HEK293 (cell line): ENCODE measurements around the gene MBD6.

Experiments used
- EGR2 ChIP-seq: fragments of 450-650 bp; formaldehyde crosslinking; IDR thresholded peaks from 2 replicates; pipeline ENCODE4 v1.5.1; 2016; ENCODE audit warnings: low read depth, missing biosample characterization, missing genetic modification characterization
- GLI2 ChIP-seq: fragments of 450-650 bp; formaldehyde crosslinking; IDR thresholded peaks from 2 replicates; pipeline ENCODE4; 2017; ENCODE audit warnings: missing biosample characterization, missing genetic modification characterization, low read depth, borderline replicate concordance
- IKZF3 ChIP-seq: fragments of 450-650 bp; IDR thresholded peaks from 2 replicates; pipeline ENCODE4 v1.5.0; 2018; ENCODE audit warnings: missing biosample characterization, mild to moderate bottlenecking, missing genetic modification characterization, moderate library complexity
- KLF9 ChIP-seq: fragments of 450-650 bp; formaldehyde crosslinking; IDR thresholded peaks from 2 replicates; pipeline ENCODE4 v1.5.1; 2016; ENCODE audit warnings: missing biosample characterization, missing genetic modification characterization, low read depth
- MEIS1 ChIP-seq: sonication (generic); formaldehyde crosslinking; IDR thresholded peaks from 2 replicates; pipeline ENCODE4 v1.8.1; 2022; ENCODE audit warnings: missing genetic modification reagents, mild to moderate bottlenecking, borderline replicate concordance
- PATZ1 ChIP-seq: fragments of 450-650 bp; formaldehyde crosslinking; IDR thresholded peaks from 2 replicates; pipeline ENCODE4 v1.5.1; 2016; ENCODE audit warnings: missing biosample characterization, missing genetic modification characterization
- PRDM1 ChIP-seq: fragments of 450-650 bp; formaldehyde crosslinking; IDR thresholded peaks from 2 replicates; pipeline ENCODE4; 2016; ENCODE audit warnings: missing biosample characterization, missing genetic modification characterization
- REST ChIP-seq: fragments of 450-650 bp; formaldehyde crosslinking; IDR thresholded peaks from 2 replicates; pipeline ENCODE4 v1.5.1; 2016; ENCODE audit warnings: missing biosample characterization, missing genetic modification characterization
- SALL2 ChIP-seq: fragments of 450-650 bp; formaldehyde crosslinking; IDR thresholded peaks from 2 replicates; pipeline ENCODE4 v1.5.0; 2017; ENCODE audit warnings: missing biosample characterization, mild to moderate bottlenecking, missing genetic modification characterization, borderline replicate concordance
- TRIM28 ChIP-seq: IDR thresholded peaks from 2 replicates; pipeline ENCODE4 v1.6.1; 2011; ENCODE audit warnings: low read length, control low read depth, borderline replicate concordance
- ZBTB8A ChIP-seq: fragments of 450-650 bp; formaldehyde crosslinking; IDR thresholded peaks from 2 replicates; pipeline ENCODE4 v1.5.1; 2016; ENCODE audit warnings: missing biosample characterization, missing genetic modification characterization
- ZFP69B ChIP-seq: fragments of 450-650 bp; formaldehyde crosslinking; IDR thresholded peaks from 2 replicates; pipeline ENCODE4 v1.5.1; 2016; ENCODE audit warnings: missing biosample characterization, missing genetic modification characterization
- ZNF155 ChIP-seq: fragments of 450-650 bp; formaldehyde crosslinking; IDR thresholded peaks from 2 replicates; pipeline ENCODE4 v1.5.1; 2016; ENCODE audit warnings: missing biosample characterization, missing genetic modification characterization
- ZNF16 ChIP-seq: fragments of 450-650 bp; formaldehyde crosslinking; IDR thresholded peaks from 2 replicates; pipeline ENCODE4 v1.5.1; 2016; ENCODE audit warnings: low read depth, missing biosample characterization, missing genetic modification characterization
- ZNF169 ChIP-seq: fragments of 450-650 bp; formaldehyde crosslinking; IDR thresholded peaks from 2 replicates; pipeline ENCODE4 v1.5.1; 2016; ENCODE audit warnings: missing biosample characterization, missing genetic modification characterization
- ZNF19 ChIP-seq: fragments of 450-650 bp; formaldehyde crosslinking; IDR thresholded peaks from 2 replicates; pipeline ENCODE4; 2016; ENCODE audit warnings: missing biosample characterization, missing genetic modification characterization, low read depth
- ZNF202 ChIP-seq: fragments of 450-650 bp; formaldehyde crosslinking; IDR thresholded peaks from 2 replicates; pipeline ENCODE4 v1.5.1; 2016; ENCODE audit warnings: missing biosample characterization, missing genetic modification characterization, borderline replicate concordance
- ZNF37A ChIP-seq: fragments of 450-650 bp; IDR thresholded peaks from 2 replicates; pipeline ENCODE4 v1.5.1; 2018; ENCODE audit warnings: missing biosample characterization, missing genetic modification characterization
- ZNF426 ChIP-seq: fragments of 450-650 bp; formaldehyde crosslinking; IDR thresholded peaks from 2 replicates; pipeline ENCODE4 v1.5.1; 2017; ENCODE audit warnings: missing biosample characterization, missing genetic modification characterization, mild to moderate bottlenecking, inconsistent platforms, moderate library complexity
- ZNF513 ChIP-seq: fragments of 450-650 bp; IDR thresholded peaks from 2 replicates; pipeline ENCODE4 v1.5.1; 2018; ENCODE audit warnings: missing biosample characterization, missing genetic modification characterization
- ZNF521 ChIP-seq: fragments of 450-650 bp; formaldehyde crosslinking; IDR thresholded peaks from 2 replicates; pipeline ENCODE4 v1.5.1; 2017; ENCODE audit warnings: missing biosample characterization, mild to moderate bottlenecking, missing genetic modification characterization
- ZNF558 ChIP-seq: fragments of 450-650 bp; formaldehyde crosslinking; IDR thresholded peaks from 2 replicates; pipeline ENCODE4 v1.5.1; 2016; ENCODE audit warnings: missing biosample characterization, missing genetic modification characterization
- ZNF76 ChIP-seq: fragments of 450-650 bp; formaldehyde crosslinking; IDR thresholded peaks from 2 replicates; pipeline ENCODE4; 2016; ENCODE audit warnings: low read depth, missing biosample characterization, missing genetic modification characterization, borderline replicate concordance
- TF ChIP-seq, protein P1 (sequence below): fragments of 450-650 bp; formaldehyde crosslinking; IDR thresholded peaks from 2 replicates; pipeline ENCODE4 v1.5.1; 2016; ENCODE audit warnings: missing biosample characterization, missing genetic modification characterization
- TF ChIP-seq, protein P2 (sequence below): fragments of 450-650 bp; formaldehyde crosslinking; IDR thresholded peaks from 2 replicates; pipeline ENCODE4 v1.5.1; 2017; ENCODE audit warnings: missing biosample characterization, missing genetic modification characterization
- TF ChIP-seq, protein P3 (sequence below): fragments of 450-650 bp; formaldehyde crosslinking; IDR thresholded peaks from 2 replicates; pipeline ENCODE4 v1.5.1; 2016; ENCODE audit warnings: missing biosample characterization, missing genetic modification characterization, borderline replicate concordance

MBD6 gene

GRCh38 chr12:57522887-57523705 lies 472 bp downstream of the MBD6 start (continued):
- TF ChIP-seq ZNF169, result no peak
- TF ChIP-seq MEIS1 (CRISPR knock-in tag), result no peak
- no peak for TF ChIP-seq ZNF558
- no peak for TF ChIP-seq GLI2 (tag by site-specific recombination)
- TF ChIP-seq KLF9 (tag by site-specific recombination), result no peak
- peak; percentile 87 for TF ChIP-seq IKZF3 (tag by site-specific recombination)
- no peak for TF ChIP-seq ZNF426 (tag by site-specific recombination)
- no peak for TF ChIP-seq SALL2 (tag by site-specific recombination)
- TF ChIP-seq REST (tag by site-specific recombination), result no peak
- TF ChIP-seq ZNF513 (tag by site-specific recombination), result no peak
- TF ChIP-seq ZNF155 (tag by site-specific recombination), result no peak
- TF ChIP-seq ZNF76 (tag by site-specific recombination), result peak; percentile 84
- TF ChIP-seq PRDM1, result no peak
- TF ChIP-seq ZNF16 (tag by site-specific recombination), result no peak
- TF ChIP-seq TRIM28, result no peak
- no peak for TF ChIP-seq ZFP69B
- TF ChIP-seq, protein P1, sequence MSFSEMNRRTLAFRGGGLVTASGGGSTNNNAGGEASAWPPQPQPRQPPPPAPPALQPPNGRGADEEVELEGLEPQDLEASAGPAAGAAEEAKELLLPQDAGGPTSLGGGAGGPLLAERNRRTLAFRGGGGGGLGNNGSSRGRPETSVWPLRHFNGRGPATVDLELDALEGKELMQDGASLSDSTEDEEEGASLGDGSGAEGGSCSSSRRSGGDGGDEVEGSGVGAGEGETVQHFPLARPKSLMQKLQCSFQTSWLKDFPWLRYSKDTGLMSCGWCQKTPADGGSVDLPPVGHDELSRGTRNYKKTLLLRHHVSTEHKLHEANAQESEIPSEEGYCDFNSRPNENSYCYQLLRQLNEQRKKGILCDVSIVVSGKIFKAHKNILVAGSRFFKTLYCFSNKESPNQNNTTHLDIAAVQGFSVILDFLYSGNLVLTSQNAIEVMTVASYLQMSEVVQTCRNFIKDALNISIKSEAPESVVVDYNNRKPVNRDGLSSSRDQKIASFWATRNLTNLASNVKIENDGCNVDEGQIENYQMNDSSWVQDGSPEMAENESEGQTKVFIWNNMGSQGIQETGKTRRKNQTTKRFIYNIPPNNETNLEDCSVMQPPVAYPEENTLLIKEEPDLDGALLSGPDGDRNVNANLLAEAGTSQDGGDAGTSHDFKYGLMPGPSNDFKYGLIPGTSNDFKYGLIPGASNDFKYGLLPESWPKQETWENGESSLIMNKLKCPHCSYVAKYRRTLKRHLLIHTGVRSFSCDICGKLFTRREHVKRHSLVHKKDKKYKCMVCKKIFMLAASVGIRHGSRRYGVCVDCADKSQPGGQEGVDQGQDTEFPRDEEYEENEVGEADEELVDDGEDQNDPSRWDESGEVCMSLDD (tag by site-specific recombination), result no peak
- TF ChIP-seq ZNF19 (tag by site-specific recombination), result no peak
- TF ChIP-seq ZBTB8A (tag by site-specific recombination), result peak; percentile 18; the same call in 1 of the 2 replicates
- TF ChIP-seq, protein P2, sequence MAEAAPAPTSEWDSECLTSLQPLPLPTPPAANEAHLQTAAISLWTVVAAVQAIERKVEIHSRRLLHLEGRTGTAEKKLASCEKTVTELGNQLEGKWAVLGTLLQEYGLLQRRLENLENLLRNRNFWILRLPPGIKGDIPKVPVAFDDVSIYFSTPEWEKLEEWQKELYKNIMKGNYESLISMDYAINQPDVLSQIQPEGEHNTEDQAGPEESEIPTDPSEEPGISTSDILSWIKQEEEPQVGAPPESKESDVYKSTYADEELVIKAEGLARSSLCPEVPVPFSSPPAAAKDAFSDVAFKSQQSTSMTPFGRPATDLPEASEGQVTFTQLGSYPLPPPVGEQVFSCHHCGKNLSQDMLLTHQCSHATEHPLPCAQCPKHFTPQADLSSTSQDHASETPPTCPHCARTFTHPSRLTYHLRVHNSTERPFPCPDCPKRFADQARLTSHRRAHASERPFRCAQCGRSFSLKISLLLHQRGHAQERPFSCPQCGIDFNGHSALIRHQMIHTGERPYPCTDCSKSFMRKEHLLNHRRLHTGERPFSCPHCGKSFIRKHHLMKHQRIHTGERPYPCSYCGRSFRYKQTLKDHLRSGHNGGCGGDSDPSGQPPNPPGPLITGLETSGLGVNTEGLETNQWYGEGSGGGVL (tag by site-specific recombination), result peak; percentile 97
- TF ChIP-seq ZNF37A (tag by site-specific recombination), result no peak
- peak; percentile 55 for TF ChIP-seq PATZ1 (tag by site-specific recombination)
- TF ChIP-seq ZNF202 (tag by site-specific recombination), result no peak
- TF ChIP-seq EGR2, result peak; percentile 86
- TF ChIP-seq, protein P3, sequence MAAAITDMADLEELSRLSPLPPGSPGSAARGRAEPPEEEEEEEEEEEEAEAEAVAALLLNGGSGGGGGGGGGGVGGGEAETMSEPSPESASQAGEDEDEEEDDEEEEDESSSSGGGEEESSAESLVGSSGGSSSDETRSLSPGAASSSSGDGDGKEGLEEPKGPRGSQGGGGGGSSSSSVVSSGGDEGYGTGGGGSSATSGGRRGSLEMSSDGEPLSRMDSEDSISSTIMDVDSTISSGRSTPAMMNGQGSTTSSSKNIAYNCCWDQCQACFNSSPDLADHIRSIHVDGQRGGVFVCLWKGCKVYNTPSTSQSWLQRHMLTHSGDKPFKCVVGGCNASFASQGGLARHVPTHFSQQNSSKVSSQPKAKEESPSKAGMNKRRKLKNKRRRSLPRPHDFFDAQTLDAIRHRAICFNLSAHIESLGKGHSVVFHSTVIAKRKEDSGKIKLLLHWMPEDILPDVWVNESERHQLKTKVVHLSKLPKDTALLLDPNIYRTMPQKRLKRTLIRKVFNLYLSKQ, result no peak
- no peak for TF ChIP-seq ZNF521
